Stomach (tissue), 4 donors: ENCODE data around the gene ZNF575.

Source experiments
- CTCF ChIP-seq, 7 experiments: fragments of 450-650 bp in 4 of 7; fragments of 200-600 bp in 3 of 7; sonication (generic) in 3 of 7; IDR thresholded peaks; one replicate each; pipeline ENCODE4 v1.5.1; 2016 to 2019; ENCODE audit warnings: antibody characterized with exemption in 7 of 7, control low read depth in 2 of 7, mild to moderate bottlenecking in 1 of 7
- POLR2A ChIP-seq, 4 donors: fragments of 450-650 bp; IDR thresholded peaks; one replicate each; pipeline ENCODE4 v1.6.1; 2016; ENCODE audit warnings: antibody characterized with exemption in 4 of 4, control low read depth in 2 of 4, mild to moderate bottlenecking in 1 of 4, moderate library complexity in 1 of 4

GRCh38 chr19:43552198-43552450 lies 19.1 kb downstream of the ZNF575 start:
- TF ChIP-seq CTCF (IDR thresholded peaks at IDR 0.05) (no peak), POLR2A (IDR thresholded peaks at IDR 0.05) (no peak)
